SK-N-SH (cell line): ENCODE results near the gene IRX3.

Source experiments
- CTCF ChIP-seq: fragments of 200-600 bp; sonication (generic); IDR thresholded peaks from 2 replicates; pipeline ENCODE4 v1.6.1; 2017; ENCODE audit warnings: antibody characterized with exemption, mild to moderate bottlenecking, moderate library complexity
- JUND ChIP-seq: IDR thresholded peaks from 2 replicates; pipeline ENCODE4 v1.4.0; 2012
- MAX ChIP-seq: IDR thresholded peaks from 2 replicates; pipeline ENCODE4 v1.4.0; 2012; ENCODE audit warnings: low read depth
- POLR2AphosphoS5 ChIP-seq: IDR thresholded peaks from 2 replicates; pipeline ENCODE4 v1.6.1; 2012; ENCODE audit warnings: low read depth, low read length
- RCOR1 ChIP-seq: fragments of 150-350 bp; IDR thresholded peaks from 2 replicates; pipeline ENCODE4 v1.6.1; 2017; ENCODE audit warnings: antibody characterized with exemption, low read length
- RFX5 ChIP-seq: IDR thresholded peaks from 2 replicates; pipeline ENCODE4 v1.6.1; 2012; ENCODE audit warnings: mild to moderate bottlenecking, improper control_type of control experiment, low read length
- TEAD4 ChIP-seq: IDR thresholded peaks from 2 replicates; pipeline ENCODE4 v1.4.0; 2012; ENCODE audit warnings: mild to moderate bottlenecking, borderline replicate concordance; ENCODE audit not compliant: insufficient read depth
- USF2 ChIP-seq: fragments of 150-350 bp; IDR thresholded peaks from 2 replicates; pipeline ENCODE4 v1.6.1; 2017; ENCODE audit warnings: antibody characterized with exemption, low read length, low read depth, borderline replicate concordance
- TF ChIP-seq, protein P1 (sequence below): fragments of 150-350 bp; IDR thresholded peaks from 2 replicates; pipeline ENCODE4 v1.6.1; 2016; ENCODE audit warnings: mild to moderate bottlenecking, low read depth, low read length

DNA sequence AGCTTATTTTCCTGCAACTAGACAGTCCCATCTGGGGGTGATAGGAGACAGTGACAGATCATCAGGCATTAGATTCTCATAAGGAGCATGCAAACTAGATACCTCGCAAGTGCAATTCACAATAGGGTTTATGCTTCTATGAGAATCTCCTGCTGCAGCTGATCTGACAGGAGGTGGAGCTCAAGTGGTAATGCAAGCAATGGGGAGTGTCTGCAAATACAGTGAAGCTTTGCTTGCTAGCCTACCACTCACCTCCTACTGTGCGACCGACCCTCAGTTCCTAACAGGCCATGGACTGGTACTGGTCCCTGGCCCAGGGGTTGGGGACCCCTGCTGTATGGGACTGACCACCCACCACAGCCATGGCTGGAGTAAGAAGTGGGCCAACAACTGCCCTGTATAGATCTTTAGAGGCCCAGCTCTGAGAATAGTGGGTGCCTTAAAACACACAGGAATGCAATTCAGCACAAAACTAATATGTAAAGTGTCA lies 26.0 kb upstream of the IRX3 start:
- TF ChIP-seq CTCF (no peak), RFX5 (no peak), MAX (no peak), POLR2AphosphoS5 (no peak), TEAD4 (no peak), JUND (no peak), RCOR1 (no peak), USF2 (no peak)
- TF ChIP-seq, protein P1, sequence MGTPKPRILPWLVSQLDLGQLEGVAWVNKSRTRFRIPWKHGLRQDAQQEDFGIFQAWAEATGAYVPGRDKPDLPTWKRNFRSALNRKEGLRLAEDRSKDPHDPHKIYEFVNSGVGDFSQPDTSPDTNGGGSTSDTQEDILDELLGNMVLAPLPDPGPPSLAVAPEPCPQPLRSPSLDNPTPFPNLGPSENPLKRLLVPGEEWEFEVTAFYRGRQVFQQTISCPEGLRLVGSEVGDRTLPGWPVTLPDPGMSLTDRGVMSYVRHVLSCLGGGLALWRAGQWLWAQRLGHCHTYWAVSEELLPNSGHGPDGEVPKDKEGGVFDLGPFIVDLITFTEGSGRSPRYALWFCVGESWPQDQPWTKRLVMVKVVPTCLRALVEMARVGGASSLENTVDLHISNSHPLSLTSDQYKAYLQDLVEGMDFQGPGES = no peak
